K562 (cell line): ENCODE data around the gene BCKDHB. TPM values are rescaled to one million over a fixed set of nuclear protein-coding genes. Genes with fewer than 3 reads are reported as not detected.

ENCODE experiments used
- ARID1B ChIP-seq: fragments of 450-650 bp; IDR thresholded peaks from 2 replicates; pipeline ENCODE4 v1.6.1; 2016; ENCODE audit warnings: antibody characterized with exemption, mild to moderate bottlenecking, inconsistent platforms
- CHD1 ChIP-seq: fragments of 200-600 bp; sonication (generic); IDR thresholded peaks from one replicate; pipeline ENCODE4 v1.6.1; 2012; ENCODE audit warnings: mild to moderate bottlenecking, moderate library complexity, low read length, inconsistent platforms
- GABPB1 ChIP-seq: sonication (generic); formaldehyde crosslinking; IDR thresholded peaks from 2 replicates; pipeline ENCODE4 v1.8.0; 2022; ENCODE audit warnings: mild to moderate bottlenecking, missing genetic modification reagents
- HLTF ChIP-seq: fragments of 450-650 bp; IDR thresholded peaks from 2 replicates; pipeline ENCODE4 v1.6.1; 2016
- KHSRP ChIP-seq: fragments of 450-650 bp; IDR thresholded peaks from 2 replicates; pipeline ENCODE4 v1.6.1; 2017
- PHF8 ChIP-seq: fragments of 200-600 bp; sonication (generic); IDR thresholded peaks from 2 replicates; pipeline ENCODE4 v1.6.1; 2012; ENCODE audit warnings: mixed run types, mild to moderate bottlenecking, inconsistent platforms, low read length, moderate library complexity, borderline replicate concordance
- POLR3G ChIP-seq: IDR thresholded peaks from 2 replicates; pipeline ENCODE4 v1.6.1; 2011; ENCODE audit not compliant: insufficient read length, insufficient replicate concordance; ENCODE audit errors: extremely low read depth
- polyA plus RNA-seq, 8 experiments: library from polyadenylated mRNA; depleted of rRNA in 4 of 8; stranded (reverse) in 5 of 8; unstranded in 3 of 8; fragments of >200 nt; fragmentation: Nextera tagmentation in 2 of 8; fragmentation: Illumina TruSeq in 1 of 8; extraction: Ambion mirVana in 2 of 8; extraction: Trizol in 1 of 8; gene quantifications; 2 replicates each; pipeline versions ENCODE4 v1.2.1 to v1.2.3, GENCODE V29; 2011 to 2014; ENCODE audit warnings: inconsistent platforms in 1 of 8, missing spikeins in 1 of 8
- total RNA-seq, 7 experiments: library from RNA; depleted of rRNA in 6 of 7; stranded (reverse); fragments of >200 nt in 6 of 7; fragmentation: Illumina TruSeq in 2 of 7; extraction: Trizol in 2 of 7; gene quantifications; 2 replicates each; pipeline versions ENCODE4 v1.2.1 to v1.2.3, GENCODE V29; 2011 to 2021; ENCODE audit warnings: low replicate concordance in 1 of 7
- TF ChIP-seq, protein P1 (sequence below): fragments of 200-600 bp; sonication (generic); IDR thresholded peaks from one replicate; pipeline ENCODE4 v1.6.1; 2012; ENCODE audit warnings: mild to moderate bottlenecking, low read depth, low read length, inconsistent platforms

The BCKDHB gene
- total and polyA plus RNA-seq, 9 of the 15 experiments (the other 6 are each of a cell fraction or from before 2014, with no cell fraction given) = 4.1 to 23.7 (median 7.5) TPM

DNA sequence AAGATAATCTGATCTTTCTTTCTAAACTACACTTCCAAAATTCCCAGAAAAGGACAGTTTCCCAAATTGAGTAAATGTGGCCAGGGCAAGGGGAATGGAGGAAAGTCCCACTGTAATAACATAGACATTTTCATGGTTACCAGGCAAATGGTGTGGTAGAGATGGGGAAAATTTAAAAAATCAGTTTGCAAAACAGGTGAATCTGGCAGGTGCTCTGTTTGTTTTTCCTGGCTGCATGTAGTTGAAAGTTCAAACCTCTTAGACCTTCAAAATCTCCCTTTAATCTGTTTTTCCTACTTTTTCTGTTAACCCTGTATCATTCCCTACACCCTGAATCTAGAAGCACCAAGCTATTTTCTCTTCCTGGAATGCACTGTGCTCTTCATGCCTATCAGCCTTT is 2.0 kb upstream of the BCKDHB start (continued):
- TF ChIP-seq HLTF (no peak), GABPB1 (CRISPR knock-in tag) (no peak), POLR3G (no peak), KHSRP (no peak), ARID1B (no peak), PHF8 (no peak), CHD1 (no peak)
- TF ChIP-seq, protein P1, sequence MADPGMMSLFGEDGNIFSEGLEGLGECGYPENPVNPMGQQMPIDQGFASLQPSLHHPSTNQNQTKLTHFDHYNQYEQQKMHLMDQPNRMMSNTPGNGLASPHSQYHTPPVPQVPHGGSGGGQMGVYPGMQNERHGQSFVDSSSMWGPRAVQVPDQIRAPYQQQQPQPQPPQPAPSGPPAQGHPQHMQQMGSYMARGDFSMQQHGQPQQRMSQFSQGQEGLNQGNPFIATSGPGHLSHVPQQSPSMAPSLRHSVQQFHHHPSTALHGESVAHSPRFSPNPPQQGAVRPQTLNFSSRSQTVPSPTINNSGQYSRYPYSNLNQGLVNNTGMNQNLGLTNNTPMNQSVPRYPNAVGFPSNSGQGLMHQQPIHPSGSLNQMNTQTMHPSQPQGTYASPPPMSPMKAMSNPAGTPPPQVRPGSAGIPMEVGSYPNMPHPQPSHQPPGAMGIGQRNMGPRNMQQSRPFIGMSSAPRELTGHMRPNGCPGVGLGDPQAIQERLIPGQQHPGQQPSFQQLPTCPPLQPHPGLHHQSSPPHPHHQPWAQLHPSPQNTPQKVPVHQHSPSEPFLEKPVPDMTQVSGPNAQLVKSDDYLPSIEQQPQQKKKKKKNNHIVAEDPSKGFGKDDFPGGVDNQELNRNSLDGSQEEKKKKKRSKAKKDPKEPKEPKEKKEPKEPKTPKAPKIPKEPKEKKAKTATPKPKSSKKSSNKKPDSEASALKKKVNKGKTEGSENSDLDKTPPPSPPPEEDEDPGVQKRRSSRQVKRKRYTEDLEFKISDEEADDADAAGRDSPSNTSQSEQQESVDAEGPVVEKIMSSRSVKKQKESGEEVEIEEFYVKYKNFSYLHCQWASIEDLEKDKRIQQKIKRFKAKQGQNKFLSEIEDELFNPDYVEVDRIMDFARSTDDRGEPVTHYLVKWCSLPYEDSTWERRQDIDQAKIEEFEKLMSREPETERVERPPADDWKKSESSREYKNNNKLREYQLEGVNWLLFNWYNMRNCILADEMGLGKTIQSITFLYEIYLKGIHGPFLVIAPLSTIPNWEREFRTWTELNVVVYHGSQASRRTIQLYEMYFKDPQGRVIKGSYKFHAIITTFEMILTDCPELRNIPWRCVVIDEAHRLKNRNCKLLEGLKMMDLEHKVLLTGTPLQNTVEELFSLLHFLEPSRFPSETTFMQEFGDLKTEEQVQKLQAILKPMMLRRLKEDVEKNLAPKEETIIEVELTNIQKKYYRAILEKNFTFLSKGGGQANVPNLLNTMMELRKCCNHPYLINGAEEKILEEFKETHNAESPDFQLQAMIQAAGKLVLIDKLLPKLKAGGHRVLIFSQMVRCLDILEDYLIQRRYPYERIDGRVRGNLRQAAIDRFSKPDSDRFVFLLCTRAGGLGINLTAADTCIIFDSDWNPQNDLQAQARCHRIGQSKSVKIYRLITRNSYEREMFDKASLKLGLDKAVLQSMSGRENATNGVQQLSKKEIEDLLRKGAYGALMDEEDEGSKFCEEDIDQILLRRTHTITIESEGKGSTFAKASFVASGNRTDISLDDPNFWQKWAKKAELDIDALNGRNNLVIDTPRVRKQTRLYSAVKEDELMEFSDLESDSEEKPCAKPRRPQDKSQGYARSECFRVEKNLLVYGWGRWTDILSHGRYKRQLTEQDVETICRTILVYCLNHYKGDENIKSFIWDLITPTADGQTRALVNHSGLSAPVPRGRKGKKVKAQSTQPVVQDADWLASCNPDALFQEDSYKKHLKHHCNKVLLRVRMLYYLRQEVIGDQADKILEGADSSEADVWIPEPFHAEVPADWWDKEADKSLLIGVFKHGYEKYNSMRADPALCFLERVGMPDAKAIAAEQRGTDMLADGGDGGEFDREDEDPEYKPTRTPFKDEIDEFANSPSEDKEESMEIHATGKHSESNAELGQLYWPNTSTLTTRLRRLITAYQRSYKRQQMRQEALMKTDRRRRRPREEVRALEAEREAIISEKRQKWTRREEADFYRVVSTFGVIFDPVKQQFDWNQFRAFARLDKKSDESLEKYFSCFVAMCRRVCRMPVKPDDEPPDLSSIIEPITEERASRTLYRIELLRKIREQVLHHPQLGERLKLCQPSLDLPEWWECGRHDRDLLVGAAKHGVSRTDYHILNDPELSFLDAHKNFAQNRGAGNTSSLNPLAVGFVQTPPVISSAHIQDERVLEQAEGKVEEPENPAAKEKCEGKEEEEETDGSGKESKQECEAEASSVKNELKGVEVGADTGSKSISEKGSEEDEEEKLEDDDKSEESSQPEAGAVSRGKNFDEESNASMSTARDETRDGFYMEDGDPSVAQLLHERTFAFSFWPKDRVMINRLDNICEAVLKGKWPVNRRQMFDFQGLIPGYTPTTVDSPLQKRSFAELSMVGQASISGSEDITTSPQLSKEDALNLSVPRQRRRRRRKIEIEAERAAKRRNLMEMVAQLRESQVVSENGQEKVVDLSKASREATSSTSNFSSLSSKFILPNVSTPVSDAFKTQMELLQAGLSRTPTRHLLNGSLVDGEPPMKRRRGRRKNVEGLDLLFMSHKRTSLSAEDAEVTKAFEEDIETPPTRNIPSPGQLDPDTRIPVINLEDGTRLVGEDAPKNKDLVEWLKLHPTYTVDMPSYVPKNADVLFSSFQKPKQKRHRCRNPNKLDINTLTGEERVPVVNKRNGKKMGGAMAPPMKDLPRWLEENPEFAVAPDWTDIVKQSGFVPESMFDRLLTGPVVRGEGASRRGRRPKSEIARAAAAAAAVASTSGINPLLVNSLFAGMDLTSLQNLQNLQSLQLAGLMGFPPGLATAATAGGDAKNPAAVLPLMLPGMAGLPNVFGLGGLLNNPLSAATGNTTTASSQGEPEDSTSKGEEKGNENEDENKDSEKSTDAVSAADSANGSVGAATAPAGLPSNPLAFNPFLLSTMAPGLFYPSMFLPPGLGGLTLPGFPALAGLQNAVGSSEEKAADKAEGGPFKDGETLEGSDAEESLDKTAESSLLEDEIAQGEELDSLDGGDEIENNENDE = no peak
- TF ChIP-seq, all 486 proteins: peak for 0
